GM18507 (cell line): Measurements from ENCODE around the gene MTARC2.
A peak's percentile ranks its signal among the peaks of the same experiment; 100 is the strongest.
"Not testable (repeated sequence)": the region's sequence is repeated elsewhere in the genome, so short reads cannot be mapped to it uniquely, and the experiment has no call there.

Experiments used
- DNase-seq: peaks from one replicate; pipeline ENCODE4 v3.0.0; 2011; ENCODE audit warnings: low read depth; ENCODE audit not compliant: insufficient read length; ENCODE audit errors: extremely low spot score
- FAIRE-seq: peaks from 2 replicates; lab custom pipeline; 2011; peaks lifted over from hg19 to GRCh38; lab: Jason Lieb, UNC

The MTARC2 gene

GRCh38 chr1:220748089-220748934 lies at the start of gene MTARC2:
MTARC2 (plus strand) TSS chr1:220748322; CDS start chr1:220748532, 210 bp downstream.
- DNase-seq (no peak), FAIRE-seq (peak; percentile 42)

DNA sequence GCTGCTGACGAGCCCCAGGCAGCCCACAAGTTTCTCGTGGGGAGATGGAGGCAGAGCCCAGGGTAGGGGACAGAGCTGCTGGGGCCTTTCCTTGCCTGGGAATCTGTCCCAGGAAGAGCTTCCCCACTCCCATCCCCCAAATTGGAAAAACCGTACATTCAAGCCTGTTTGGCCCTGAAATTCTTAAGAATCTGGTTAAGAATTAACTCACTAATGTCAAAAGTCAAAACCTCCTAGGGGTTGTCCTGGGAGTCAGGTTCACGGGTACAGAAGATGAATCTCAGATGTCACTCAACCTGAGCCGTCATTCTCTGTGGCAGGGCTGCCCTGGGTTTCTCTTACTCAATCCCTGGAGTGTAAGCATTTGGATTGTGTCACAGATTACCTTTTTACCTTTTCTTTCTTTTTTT lies 49.5 kb upstream of the MTARC2 start:
- FAIRE-seq (no peak), DNase-seq (no peak)

- FAIRE-seq: no peak
- no peak for DNase-seq
Observed at GRCh38 chr1:220699044-220699443, 49.1 kb upstream of the MTARC2 start.

GRCh38 chr1:220700556-220701179 lies 47.5 kb upstream of the MTARC2 start:
- DNase-seq (no peak), FAIRE-seq (no peak)

DNA sequence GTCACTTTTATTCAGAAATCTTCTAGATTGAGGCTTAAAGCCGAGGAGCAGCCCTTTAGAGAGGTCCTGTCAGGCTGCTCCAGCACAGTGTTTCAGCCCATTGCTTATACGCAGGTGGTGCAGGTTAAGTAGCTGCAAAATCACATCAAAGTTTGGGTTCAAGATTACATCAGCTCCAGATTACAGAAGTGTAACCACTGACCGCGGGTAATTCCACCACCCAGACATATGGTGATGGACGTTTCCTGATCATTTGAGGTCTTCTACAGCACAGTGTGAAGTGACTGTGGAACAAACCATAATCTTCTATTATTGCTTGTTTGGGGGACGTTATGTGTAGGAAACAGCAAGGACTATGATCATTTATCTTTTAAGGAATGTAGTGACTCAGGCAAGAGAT lies 46.1 kb upstream of the MTARC2 start:
- FAIRE-seq: no peak

GRCh38 chr1:220702733-220703270 lies 45.3 kb upstream of the MTARC2 start:
- DNase-seq (no peak), FAIRE-seq (no peak)

More for the DNA sequence above, 46.1 kb upstream of the MTARC2 start:
- DNase-seq: no peak

DNA sequence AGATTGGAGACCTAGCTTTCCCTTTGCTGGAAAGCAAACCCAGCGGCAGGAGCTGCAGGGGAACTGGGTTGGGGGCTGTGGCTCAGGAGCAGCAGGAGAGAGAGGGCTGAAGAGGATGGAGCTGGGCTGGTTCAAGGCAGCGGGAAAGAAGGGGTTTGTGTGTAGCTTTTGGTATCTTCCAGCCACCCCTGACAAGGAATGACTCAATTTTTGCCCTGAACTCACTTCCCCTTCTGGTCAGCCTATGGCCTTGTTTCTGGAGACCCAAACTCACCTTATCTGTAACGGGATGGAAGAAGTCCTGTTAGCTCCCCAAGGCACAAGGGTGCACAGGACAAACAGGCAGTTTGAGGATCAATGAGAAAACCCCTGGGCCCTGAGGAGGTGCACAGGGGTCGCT lies 44.8 kb upstream of the MTARC2 start:
- DNase-seq (no peak), FAIRE-seq (no peak)

GRCh38 chr1:220705782-220706181 lies 42.3 kb upstream of the MTARC2 start:
- FAIRE-seq: no peak
- no peak for DNase-seq

GRCh38 chr1:220706480-220706879 lies 41.6 kb upstream of the MTARC2 start:
- no peak for DNase-seq
- no peak for FAIRE-seq

GRCh38 chr1:220707160-220707559 lies 41.0 kb upstream of the MTARC2 start:
- DNase-seq (no peak), FAIRE-seq (no peak)

- no peak for FAIRE-seq
- DNase-seq: no peak
Observed at GRCh38 chr1:220708244-220708643, 39.9 kb upstream of the MTARC2 start.

DNA sequence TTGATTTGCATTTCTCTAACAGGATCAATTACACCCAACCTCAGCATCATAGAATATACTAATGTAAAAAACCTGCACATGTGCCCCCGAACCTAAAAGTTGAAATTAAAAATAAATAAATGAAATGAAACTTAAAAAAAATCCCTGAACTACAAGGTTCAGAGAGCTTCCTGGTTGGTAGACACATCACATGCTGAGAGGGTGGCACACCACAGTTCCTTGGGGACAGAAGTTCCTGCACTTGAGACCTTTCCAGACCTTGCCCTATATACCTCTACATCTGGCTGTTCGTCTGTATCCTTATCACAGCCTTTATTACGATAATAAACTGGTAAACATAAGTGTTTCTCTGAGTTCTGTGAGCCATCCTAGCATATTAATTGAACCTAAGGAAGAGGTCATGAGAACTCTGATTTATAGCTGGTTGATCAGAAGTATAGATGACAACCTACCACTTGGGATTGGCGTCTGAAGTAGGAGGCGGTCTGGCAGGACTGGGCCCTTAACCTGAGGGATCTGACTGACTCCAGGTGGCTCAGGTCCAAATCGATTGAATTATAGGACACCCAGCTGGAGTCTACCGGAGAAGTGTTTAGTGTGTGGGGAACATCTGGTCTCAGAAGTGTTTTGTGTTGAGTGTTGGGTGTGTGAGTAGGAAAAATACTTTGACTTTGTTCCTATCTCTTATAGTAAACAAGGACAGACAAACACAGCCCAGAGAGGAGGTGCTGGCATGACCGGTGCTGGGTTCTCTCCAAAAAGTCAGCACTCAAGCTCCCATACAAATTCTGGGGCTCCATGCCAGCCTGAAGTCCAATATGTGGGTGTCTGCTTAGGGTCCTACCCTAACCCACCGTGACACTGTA lies 39.0 kb upstream of the MTARC2 start:
- FAIRE-seq: peak; percentile 36
- DNase-seq: no peak

DNA sequence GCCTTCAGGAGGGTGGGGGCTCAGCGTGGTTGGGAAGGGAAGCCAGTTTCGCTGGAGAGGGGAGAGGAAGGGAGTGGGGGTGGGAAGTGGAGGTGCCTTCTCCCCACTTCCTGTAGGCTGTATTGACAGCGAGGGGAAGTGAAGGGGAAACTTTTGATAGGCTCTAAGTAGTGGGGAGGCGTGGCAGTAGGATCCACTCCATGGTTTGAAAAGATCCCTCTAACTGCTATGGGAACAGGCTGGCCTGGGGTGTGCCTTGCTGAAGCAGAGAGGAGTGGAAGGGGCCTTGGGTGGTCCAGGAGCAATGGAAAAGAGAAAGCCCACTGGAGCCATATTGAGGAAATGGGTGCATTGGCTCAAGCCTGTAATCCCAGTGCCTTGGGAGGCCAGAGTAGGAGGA lies 37.8 kb upstream of the MTARC2 start:
- DNase-seq (no peak), FAIRE-seq (no peak)

GRCh38 chr1:220711056-220711809 lies 36.9 kb upstream of the MTARC2 start:
- no peak for DNase-seq

DNA sequence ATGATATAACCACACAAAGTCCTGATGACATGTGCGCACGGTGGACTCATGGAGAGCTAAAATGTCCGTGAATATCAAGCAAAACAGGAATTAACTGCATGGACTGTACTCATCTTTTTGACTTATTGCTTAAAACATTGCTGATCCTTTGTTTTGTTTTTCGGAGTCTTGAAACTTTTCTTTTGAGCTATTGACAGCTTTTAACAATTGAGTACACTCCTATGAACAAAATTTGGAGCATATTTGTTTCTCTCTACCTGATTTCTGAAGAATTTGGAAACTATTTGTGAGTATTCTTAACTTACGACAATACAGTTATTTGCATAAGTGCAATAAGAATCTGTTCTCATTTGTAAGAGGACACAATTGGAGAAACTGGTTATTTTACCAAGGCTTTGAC lies 32.1 kb upstream of the MTARC2 start:
- not testable (repeated sequence) for FAIRE-seq, DNase-seq

More at GRCh38 chr1:220711056-220711809, 36.9 kb upstream of the MTARC2 start:
- peak; percentile 62 for FAIRE-seq

DNA sequence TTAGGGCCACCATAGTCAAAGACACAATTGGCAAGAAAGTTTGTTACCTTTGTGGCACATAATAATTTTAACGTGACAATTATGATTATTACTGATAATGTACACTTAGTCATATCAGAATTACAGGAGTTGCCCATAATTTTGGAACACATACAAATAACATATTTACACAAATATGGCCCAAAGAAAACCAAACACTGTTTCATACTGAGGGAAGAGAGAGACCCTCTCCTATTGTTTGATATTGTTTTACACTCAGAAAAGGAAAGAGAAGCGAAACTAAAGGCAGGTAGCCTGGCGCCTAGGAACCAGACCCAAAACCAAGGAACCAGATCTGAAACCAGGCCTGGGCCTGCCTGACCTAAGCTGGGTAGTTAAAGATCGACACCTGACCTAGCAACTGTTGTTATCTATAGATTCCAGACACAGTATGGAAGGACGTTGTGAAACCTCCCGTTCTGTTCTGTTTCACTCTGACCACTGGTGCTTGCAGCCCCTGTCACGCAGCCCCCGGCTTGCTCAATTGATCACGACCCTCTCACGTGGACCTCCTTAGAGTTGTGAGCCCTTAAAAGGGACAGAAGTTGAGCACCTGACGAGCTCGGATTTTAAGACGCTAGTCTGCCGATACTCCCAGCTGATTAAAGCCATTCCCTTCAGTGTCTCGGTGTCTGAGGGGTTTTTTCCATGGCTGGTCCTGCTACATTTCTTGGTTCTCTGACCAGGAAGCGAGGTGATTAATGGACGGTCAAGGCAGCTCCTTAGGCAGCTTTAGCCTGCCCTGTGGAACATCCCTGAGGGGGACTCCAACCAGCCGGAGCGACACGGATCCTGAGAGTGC lies 30.1 kb upstream of the MTARC2 start:
- no peak for DNase-seq

DNA sequence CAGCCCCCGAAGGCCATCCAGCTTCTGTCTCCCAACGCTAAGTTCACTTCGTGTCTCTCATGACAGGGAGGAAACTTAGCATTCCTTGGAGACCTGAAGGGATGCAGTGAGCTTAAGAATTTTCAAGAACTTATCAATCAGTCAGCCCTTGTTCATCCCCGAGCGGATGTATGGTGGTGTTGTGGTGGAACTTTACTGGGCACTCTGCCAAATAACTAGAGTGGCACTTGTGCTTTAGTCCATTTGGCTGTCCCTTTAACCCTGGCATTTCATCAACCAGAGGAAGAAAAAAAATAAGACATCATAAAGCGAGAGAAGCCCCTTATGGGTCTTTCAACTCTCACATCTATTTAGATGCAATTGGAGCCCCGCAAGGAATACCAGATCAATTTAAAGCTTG lies 26.9 kb upstream of the MTARC2 start:
- FAIRE-seq, DNase-seq: not testable (repeated sequence)

More for the DNA sequence above, 30.1 kb upstream of the MTARC2 start:
- FAIRE-seq: peak; percentile 85

DNA sequence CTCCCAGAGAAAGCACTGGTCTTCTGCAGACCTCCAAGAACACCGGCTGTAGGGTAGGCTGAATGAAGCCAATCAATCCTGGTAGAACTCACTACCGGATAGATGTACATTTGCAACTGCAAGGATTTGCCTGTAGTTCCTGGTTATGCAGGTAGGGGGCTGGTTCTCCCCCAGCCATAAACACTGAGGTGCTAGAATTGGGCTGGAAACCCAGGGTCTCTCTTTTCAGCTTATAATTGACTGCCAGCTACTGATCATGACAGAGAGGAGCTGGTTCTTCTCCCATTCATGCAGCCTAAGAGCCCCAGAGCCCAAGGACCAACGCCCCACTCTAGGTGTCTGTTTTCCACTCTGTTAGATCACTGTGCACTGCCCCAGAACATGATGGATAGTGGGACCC lies 21.5 kb upstream of the MTARC2 start:
- DNase-seq (no peak), FAIRE-seq (no peak)
